ENCODE results near the gene NRIP2. TPM values are rescaled to one million over a fixed set of nuclear protein-coding genes. Genes with fewer than 3 reads are reported as not detected.

The NRIP2 gene
- total RNA-seq, 1 experiment from 2014 or later: 0.15 TPM

- Mint-ChIP-seq H3K27ac (no peak overlapping the region; a peak in 1 of 7 replicates), H3K9me3 (peaks cover 0 to under 1% of the 10 kb centered on the region in 2 experiments; a peak in 2 of 5 replicates), H3K27me3 (ENCODE audit: low read depth) (no peaks in the 10 kb centered on the region), H3K36me3 (ENCODE audit: insufficient read depth in 1 of 3, low read depth in 3 of 3) (peaks cover 74 to 98% (median 95%) of the 10 kb centered on the region in 3 experiments), H3K4me3 (no peak overlapping the region), H3K4me1 (peaks cover 6 to 13% of the 10 kb centered on the region in 2 experiments)
- H3K9ac ChIP-seq (ENCODE audit: extremely low read depth, insufficient read length, low read length): no peak overlapping the region
- H3K23ac ChIP-seq (ENCODE audit: insufficient read length, low read depth, low read length): no peak overlapping the region
- H2BK120ac ChIP-seq (ENCODE audit: low read depth, low read length, poor library complexity, severe bottlenecking): no peak overlapping the region
- peaks cover 5% of the 10 kb centered on the region; the same call in 1 of the 2 replicates for H3K79me2 ChIP-seq (ENCODE audit: insufficient read depth, low read length)
- H3K27me3 ChIP-seq (ENCODE audit: insufficient read depth, low read length): no peaks in the 10 kb centered on the region
- no peak overlapping the region for H2BK5ac ChIP-seq (ENCODE audit: insufficient read length, low read length)
- no peak overlapping the region for H3K14ac ChIP-seq (ENCODE audit: insufficient read depth, low read length)
- H2AFZ ChIP-seq (ENCODE audit: low read length): no peak overlapping the region
- no peak overlapping the region for H4K5ac ChIP-seq (ENCODE audit: insufficient read length, low read depth, low read length)
- WGBS (ENCODE audit: extremely low coverage, insufficient read length, low lambda C conversion rate): no CpG with 5 or more reads among the region's 16 CpGs
- no peak overlapping the region for H2BK20ac ChIP-seq (ENCODE audit: low read depth, low read length, poor library complexity, severe bottlenecking)
- no peak overlapping the region for H3T11ph ChIP-seq (ENCODE audit: low read length)
- TF ChIP-seq, protein P1, sequence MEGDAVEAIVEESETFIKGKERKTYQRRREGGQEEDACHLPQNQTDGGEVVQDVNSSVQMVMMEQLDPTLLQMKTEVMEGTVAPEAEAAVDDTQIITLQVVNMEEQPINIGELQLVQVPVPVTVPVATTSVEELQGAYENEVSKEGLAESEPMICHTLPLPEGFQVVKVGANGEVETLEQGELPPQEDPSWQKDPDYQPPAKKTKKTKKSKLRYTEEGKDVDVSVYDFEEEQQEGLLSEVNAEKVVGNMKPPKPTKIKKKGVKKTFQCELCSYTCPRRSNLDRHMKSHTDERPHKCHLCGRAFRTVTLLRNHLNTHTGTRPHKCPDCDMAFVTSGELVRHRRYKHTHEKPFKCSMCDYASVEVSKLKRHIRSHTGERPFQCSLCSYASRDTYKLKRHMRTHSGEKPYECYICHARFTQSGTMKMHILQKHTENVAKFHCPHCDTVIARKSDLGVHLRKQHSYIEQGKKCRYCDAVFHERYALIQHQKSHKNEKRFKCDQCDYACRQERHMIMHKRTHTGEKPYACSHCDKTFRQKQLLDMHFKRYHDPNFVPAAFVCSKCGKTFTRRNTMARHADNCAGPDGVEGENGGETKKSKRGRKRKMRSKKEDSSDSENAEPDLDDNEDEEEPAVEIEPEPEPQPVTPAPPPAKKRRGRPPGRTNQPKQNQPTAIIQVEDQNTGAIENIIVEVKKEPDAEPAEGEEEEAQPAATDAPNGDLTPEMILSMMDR (conservative IDR thresholded peaks at IDR 0.05): no peak
- H2BK12ac ChIP-seq (ENCODE audit: insufficient read length, low read depth, low read length): no peak overlapping the region
- H3K56ac ChIP-seq (ENCODE audit: insufficient read length, low read depth, low read length): no peak overlapping the region
- no peaks in the 10 kb centered on the region for H3K4me1 ChIP-seq (ENCODE audit: insufficient read depth, low read length)
- H3K9me3 ChIP-seq (ENCODE audit: control insufficient read depth, low read depth, low read length): no peaks in the 10 kb centered on the region
- H3K4me2 ChIP-seq (ENCODE audit: insufficient read depth, insufficient read length, low read length): no peak overlapping the region
- H3K4ac ChIP-seq (ENCODE audit: low read depth, low read length): no peak overlapping the region
- no peak overlapping the region for H4K91ac ChIP-seq (ENCODE audit: insufficient read length, low read depth, low read length)
- H4K20me1 ChIP-seq (ENCODE audit: control insufficient read depth, insufficient read depth, insufficient read length): no peaks in the 10 kb centered on the region
- H2AK5ac ChIP-seq (ENCODE audit: insufficient read length, low read length): no peak overlapping the region
- peaks cover 1% of the 10 kb centered on the region for H3K23me2 ChIP-seq (ENCODE audit: insufficient read length, low read depth, low read length, poor library complexity, severe bottlenecking)
- no peak overlapping the region for H4K8ac ChIP-seq (replicated peaks; ENCODE audit: insufficient read length, low read depth, low read length)
- no peak for DNase-seq
- H3K79me1 ChIP-seq (ENCODE audit: insufficient read depth, low read depth, low read length, poor library complexity, severe bottlenecking): no peaks in the 10 kb centered on the region
- H3K27ac ChIP-seq (ENCODE audit: insufficient read length, low read depth, low read length): no peak overlapping the region
- no peak overlapping the region for H3K18ac ChIP-seq (ENCODE audit: insufficient read length, low read depth, low read length)
- H2BK15ac ChIP-seq (ENCODE audit: low read depth, low read length): no peak overlapping the region
Observed at GRCh38 chr12:2801044-2801783, 33.6 kb downstream of the NRIP2 start.

All from H9 (cell line).